HUES64 (cell line): ENCODE results near the gene ZBTB33.
A peak's percentile ranks its signal among the peaks of the same experiment; 100 is the strongest.

Experiments
- H3K27ac ChIP-seq: 2 replicates; pipeline ENCODE4 v1.7.0; 2013; ENCODE audit warnings: low read depth, low read length, inconsistent platforms
- H3K27me3 ChIP-seq: 2 replicates; pipeline ENCODE4 v1.6.1; 2013; ENCODE audit warnings: mild to moderate bottlenecking, low read length; ENCODE audit not compliant: insufficient read depth
- H3K36me3 ChIP-seq: 2 replicates; pipeline ENCODE4 v1.6.1; 2013; ENCODE audit warnings: mild to moderate bottlenecking, low read length; ENCODE audit not compliant: insufficient read depth
- H3K4me1 ChIP-seq: 2 replicates; pipeline ENCODE4 v1.6.1; 2013; ENCODE audit warnings: mild to moderate bottlenecking, low read length, moderate library complexity; ENCODE audit not compliant: insufficient read depth
- H3K4me3 ChIP-seq: 2 replicates; pipeline ENCODE4 v1.5.1; 2013; ENCODE audit warnings: mild to moderate bottlenecking, low read length, moderate library complexity
- H3K9ac ChIP-seq: 2 replicates; pipeline ENCODE4 v1.6.1; 2013; ENCODE audit warnings: mild to moderate bottlenecking, low read depth, low read length
- H3K9me3 ChIP-seq: 2 replicates; pipeline ENCODE4 v1.6.1; 2013; ENCODE audit warnings: low read depth, low read length; ENCODE audit not compliant: insufficient read depth
- WGBS: fragments of 150-250, 120-280 bp; methylation state at CpG from one replicate; pipeline ENCODE4 v1.1.7; 2013; ENCODE audit warnings: missing lambda C conversion rate; 5-methylcytosine and 5-hydroxymethylcytosine counted together

ZBTB33 gene

GRCh38 chrX:120269373-120270035 is 18.9 kb downstream of the ZBTB33 start:
- no peak overlapping the region for H3K4me3 ChIP-seq
- H3K27ac ChIP-seq = no peak overlapping the region
- no CpG with 5 or more reads among the region's 1 CpG for WGBS
- no peak overlapping the region for H3K9ac ChIP-seq
- H3K36me3 ChIP-seq = no peaks in the 10 kb centered on the region
- H3K4me1 ChIP-seq = peaks cover 4% of the 10 kb centered on the region; the same call in 1 of the 2 replicates
- no peaks in the 10 kb centered on the region for H3K9me3 ChIP-seq
- peaks cover 8% of the 10 kb centered on the region; the same call in 1 of the 2 replicates for H3K27me3 ChIP-seq

- H3K4me3 ChIP-seq = no peak overlapping the region
- H3K9me3 ChIP-seq = no peaks in the 10 kb centered on the region
- H3K9ac ChIP-seq = no peak overlapping the region
- peaks cover 8% of the 10 kb centered on the region; the same call in 1 of the 2 replicates for H3K27me3 ChIP-seq
- H3K4me1 ChIP-seq = peaks cover 13% of the 10 kb centered on the region
- H3K36me3 ChIP-seq = no peaks in the 10 kb centered on the region
- WGBS = 86% methylated on average over 4 of the region's 4 CpGs
- H3K27ac ChIP-seq = no peak overlapping the region
These were observed 20.0 kb downstream of the ZBTB33 start for GRCh38 chrX:120270567-120270966.

- H3K36me3 ChIP-seq = no peaks in the 10 kb centered on the region
- no peak overlapping the region for H3K9ac ChIP-seq
- WGBS = 86% methylated on average over 1 of the region's 2 CpGs
- H3K27me3 ChIP-seq = peaks cover 8% of the 10 kb centered on the region; the same call in 1 of the 2 replicates
- no peak overlapping the region for H3K4me3 ChIP-seq
- H3K9me3 ChIP-seq = no peaks in the 10 kb centered on the region
- peaks cover 13% of the 10 kb centered on the region for H3K4me1 ChIP-seq
- no peak overlapping the region for H3K27ac ChIP-seq
These were observed 20.6 kb downstream of the ZBTB33 start for GRCh38 chrX:120271218-120271617.

GRCh38 chrX:120274145-120274544 is 23.5 kb downstream of the ZBTB33 start:
- peaks cover 20% of the 10 kb centered on the region for H3K27me3 ChIP-seq
- no peak overlapping the region for H3K4me3 ChIP-seq
- H3K9me3 ChIP-seq = no peaks in the 10 kb centered on the region
- 94% methylated on average over 2 of the region's 2 CpGs for WGBS
- H3K9ac ChIP-seq = no peak overlapping the region
- H3K27ac ChIP-seq = no peak overlapping the region
- no peaks in the 10 kb centered on the region for H3K36me3 ChIP-seq
- peaks cover 13% of the 10 kb centered on the region for H3K4me1 ChIP-seq

GRCh38 chrX:120274958-120275357 is 24.3 kb downstream of the ZBTB33 start:
- 4% methylated on average over 2 of the region's 2 CpGs for WGBS
- H3K36me3 ChIP-seq = no peaks in the 10 kb centered on the region
- H3K9me3 ChIP-seq = no peaks in the 10 kb centered on the region
- no peak overlapping the region for H3K9ac ChIP-seq
- peak overlapping the region; percentile 18; the same call in 1 of the 2 replicates for H3K27ac ChIP-seq
- H3K27me3 ChIP-seq = peaks cover 20% of the 10 kb centered on the region
- no peak overlapping the region for H3K4me3 ChIP-seq
- H3K4me1 ChIP-seq = peaks cover 13% of the 10 kb centered on the region

GRCh38 chrX:120281021-120281624 is 30.5 kb downstream of the ZBTB33 start:
- Histone ChIP-seq H3K4me3 (no peak overlapping the region), H3K4me1 (no peaks in the 10 kb centered on the region), H3K9ac (no peak overlapping the region), H3K9me3 (no peaks in the 10 kb centered on the region), H3K36me3 (no peaks in the 10 kb centered on the region), H3K27me3 (peaks cover 12% of the 10 kb centered on the region; the same call in 1 of the 2 replicates), H3K27ac (no peak overlapping the region)
- 86% methylated on average over 10 of the region's 10 CpGs for WGBS

GRCh38 chrX:120281761-120282160 is 31.1 kb downstream of the ZBTB33 start:
- H3K36me3 ChIP-seq = no peaks in the 10 kb centered on the region
- H3K27ac ChIP-seq = no peak overlapping the region
- no peak overlapping the region for H3K4me3 ChIP-seq
- H3K9ac ChIP-seq = no peak overlapping the region
- no peaks in the 10 kb centered on the region for H3K9me3 ChIP-seq
- no peaks in the 10 kb centered on the region for H3K4me1 ChIP-seq
- WGBS = 96% methylated on average over 2 of the region's 4 CpGs
- H3K27me3 ChIP-seq = peaks cover 7% of the 10 kb centered on the region; the same call in 1 of the 2 replicates

GRCh38 chrX:120282697-120283096 is 32.1 kb downstream of the ZBTB33 start:
- H3K27ac ChIP-seq = no peak overlapping the region
- H3K27me3 ChIP-seq = no peaks in the 10 kb centered on the region
- H3K9me3 ChIP-seq = no peaks in the 10 kb centered on the region
- no peaks in the 10 kb centered on the region for H3K36me3 ChIP-seq
- H3K9ac ChIP-seq = no peak overlapping the region
- H3K4me1 ChIP-seq = 0 out of 2 replicates have a peak, but pooled peaks cover 1% of the 10 kb centered on the region
- WGBS = 100% methylated on average over 1 of the region's 1 CpG
- no peak overlapping the region for H3K4me3 ChIP-seq

- Histone ChIP-seq H3K36me3 (no peaks in the 10 kb centered on the region), H3K9me3 (no peaks in the 10 kb centered on the region), H3K27ac (no peak overlapping the region), H3K4me1 (0 out of 2 replicates have a peak, but pooled peaks cover 6% of the 10 kb centered on the region), H3K27me3 (no peaks in the 10 kb centered on the region), H3K9ac (no peak overlapping the region), H3K4me3 (no peak overlapping the region)
- WGBS = 92% methylated on average over 3 of the region's 4 CpGs
These were observed 36.3 kb downstream of the ZBTB33 start for GRCh38 chrX:120286733-120287512.

GRCh38 chrX:120287513-120288112 is 37.0 kb downstream of the ZBTB33 start:
- H3K27me3 ChIP-seq = no peaks in the 10 kb centered on the region
- H3K9ac ChIP-seq = no peak overlapping the region
- WGBS = 71% methylated on average over 3 of the region's 3 CpGs
- H3K36me3 ChIP-seq = no peaks in the 10 kb centered on the region
- H3K4me1 ChIP-seq = 0 out of 2 replicates have a peak, but pooled peaks cover 6% of the 10 kb centered on the region
- H3K9me3 ChIP-seq = no peaks in the 10 kb centered on the region
- H3K4me3 ChIP-seq = no peak overlapping the region
- H3K27ac ChIP-seq = no peak overlapping the region

GRCh38 chrX:120290107-120290506 is 39.5 kb downstream of the ZBTB33 start:
- Histone ChIP-seq H3K4me1 (0 out of 2 replicates have a peak, but pooled peaks cover 6% of the 10 kb centered on the region), H3K9me3 (no peaks in the 10 kb centered on the region), H3K36me3 (no peaks in the 10 kb centered on the region), H3K4me3 (no peak overlapping the region), H3K9ac (no peak overlapping the region), H3K27me3 (no peaks in the 10 kb centered on the region), H3K27ac (no peak overlapping the region)
